HG02938 (cell line): ENCODE measurements around the gene TMEM95.
"Not testable (repeated sequence)": the region's sequence is repeated elsewhere in the genome, so short reads cannot be mapped to it uniquely, and the experiment has no call there.

Source experiments
- ATAC-seq: cut with Tn5 transposase; IDR thresholded peaks from one replicate; pipeline ENCODE4 v1.9.1; 2021; ENCODE audit warnings: mild to moderate bottlenecking, moderate library complexity; ENCODE audit not compliant: unreplicated experiment

Gene TMEM95

GRCh38 chr17:7323731-7324437, 31.1 kb upstream of the TMEM95 start:
- no peak for ATAC-seq

GRCh38 chr17:7324438-7324779, 30.5 kb upstream of the TMEM95 start:
- no peak for ATAC-seq

GRCh38 chr17:7325031-7325528, 29.9 kb upstream of the TMEM95 start:
- ATAC-seq = no peak

- ATAC-seq = no peak
These were observed 28.8 kb upstream of the TMEM95 start for GRCh38 chr17:7326186-7326585.

- ATAC-seq = no peak
These were observed 27.9 kb upstream of the TMEM95 start for GRCh38 chr17:7327056-7327455.

GRCh38 chr17:7327501-7327900, 27.5 kb upstream of the TMEM95 start:
- ATAC-seq = no peak

- no peak for ATAC-seq
These were observed 26.9 kb upstream of the TMEM95 start for GRCh38 chr17:7328009-7328408.

GRCh38 chr17:7328840-7329373, 26.0 kb upstream of the TMEM95 start, which contains the start of gene NEURL4:
Gene NEURL4 (minus strand): TSS chr17:7329335. CDS start chr17:7329312, 23 bp downstream.
- peak; percentile 6 for ATAC-seq

GRCh38 chr17:7329374-7329996, 25.5 kb upstream of the TMEM95 start:
- peak; percentile 63 for ATAC-seq

GRCh38 chr17:7329997-7330637, 24.8 kb upstream of the TMEM95 start:
- ATAC-seq = peak; percentile 37

GRCh38 chr17:7330638-7331015, 24.3 kb upstream of the TMEM95 start:
- no peak for ATAC-seq

- ATAC-seq = no peak
These were observed 22.8 kb upstream of the TMEM95 start for GRCh38 chr17:7332111-7332510.

- not testable (repeated sequence) for ATAC-seq
These were observed 22.3 kb upstream of the TMEM95 start for GRCh38 chr17:7332600-7333069.

- ATAC-seq = no peak
These were observed 19.9 kb upstream of the TMEM95 start for GRCh38 chr17:7334938-7335538.

- ATAC-seq = not testable (repeated sequence)
These were observed 19.2 kb upstream of the TMEM95 start for GRCh38 chr17:7335765-7336164.

- no peak for ATAC-seq
These were observed 18.4 kb upstream of the TMEM95 start, which contains the start of gene ACAP1 for GRCh38 chr17:7336240-7337175. Gene ACAP1 (plus strand): TSS chr17:7336529. CDS start chr17:7336735, 206 bp downstream.

- ATAC-seq = not testable (repeated sequence)
These were observed 17.4 kb upstream of the TMEM95 start for GRCh38 chr17:7337600-7337999.

- no peak for ATAC-seq
These were observed 14.8 kb upstream of the TMEM95 start for GRCh38 chr17:7340179-7340578.

GRCh38 chr17:7341842-7342241, 13.1 kb upstream of the TMEM95 start:
- ATAC-seq = no peak

GRCh38 chr17:7343250-7343649, 11.7 kb upstream of the TMEM95 start:
- ATAC-seq = no peak
